ENCODE measurements around the gene MOXD1.
A peak's percentile ranks its signal among the peaks of the same experiment; 100 is the strongest.

MOXD1 gene

DNA sequence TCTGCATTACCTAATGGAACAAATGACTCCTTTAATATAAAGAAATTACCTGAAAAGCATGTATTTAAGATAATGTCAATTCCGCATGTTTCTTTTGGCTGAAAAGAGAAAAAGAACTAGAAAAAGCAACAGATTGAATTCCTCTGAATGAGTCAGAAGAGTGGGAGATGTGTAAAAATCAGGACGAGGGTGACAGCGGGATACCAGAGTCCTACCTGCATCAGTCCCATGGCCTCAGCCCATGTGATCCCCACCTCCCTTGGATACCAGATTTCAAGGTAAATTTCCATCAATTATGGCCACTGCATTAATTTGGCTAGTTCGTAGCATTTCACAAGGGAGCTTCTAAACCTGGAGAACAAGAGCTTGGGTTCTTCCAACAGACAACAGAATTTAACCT lies 10.0 kb upstream of the MOXD1 start:
- H3K9me3 Mint-ChIP-seq, result peaks cover 1% of the 10 kb centered on the region
- H3K27ac Mint-ChIP-seq, result no peak overlapping the region
- H3K27me3 Mint-ChIP-seq, result peaks cover 11% of the 10 kb centered on the region
- H3K36me3 Mint-ChIP-seq, result peaks cover 2% of the 10 kb centered on the region
- H3K4me3 Mint-ChIP-seq, result no peak overlapping the region
- peaks cover 5% of the 10 kb centered on the region for H3K4me1 Mint-ChIP-seq
- DNase-seq (ENCODE audit: low spot score in 2 of 2), result no peak
- ATAC-seq (ENCODE audit: low read depth), result no peak

GRCh38 chr6:132410830-132411229 lies 9.6 kb upstream of the MOXD1 start:
- Mint-ChIP-seq H3K4me3 (no peak overlapping the region), H3K27ac (no peak overlapping the region), H3K36me3 (no peaks in the 10 kb centered on the region), H3K4me1 (peaks cover 5% of the 10 kb centered on the region), H3K9me3 (no peaks in the 10 kb centered on the region), H3K27me3 (peaks cover 11% of the 10 kb centered on the region)
- DNase-seq (ENCODE audit: low spot score in 2 of 2) (no peak), ATAC-seq (ENCODE audit: low read depth) (peak; percentile 27)

- H3K36me3 Mint-ChIP-seq, result no peaks in the 10 kb centered on the region
- H3K4me1 Mint-ChIP-seq, result peaks cover 9% of the 10 kb centered on the region
- DNase-seq (ENCODE audit: low spot score in 2 of 2), result no peak
- H3K27ac Mint-ChIP-seq, result no peak overlapping the region
- peaks cover 15% of the 10 kb centered on the region for H3K27me3 Mint-ChIP-seq
- no peak overlapping the region for H3K4me3 Mint-ChIP-seq
- no peak for ATAC-seq (ENCODE audit: low read depth)
- H3K9me3 Mint-ChIP-seq, result no peaks in the 10 kb centered on the region
Measured at GRCh38 chr6:132405143-132405915, 4.1 kb upstream of the MOXD1 start.

- peaks cover 15% of the 10 kb centered on the region for H3K27me3 Mint-ChIP-seq
- H3K27ac Mint-ChIP-seq, result no peak overlapping the region
- peaks cover 9% of the 10 kb centered on the region for H3K4me1 Mint-ChIP-seq
Measured at GRCh38 chr6:132404736-132405135, 3.5 kb upstream of the MOXD1 start.

DNA sequence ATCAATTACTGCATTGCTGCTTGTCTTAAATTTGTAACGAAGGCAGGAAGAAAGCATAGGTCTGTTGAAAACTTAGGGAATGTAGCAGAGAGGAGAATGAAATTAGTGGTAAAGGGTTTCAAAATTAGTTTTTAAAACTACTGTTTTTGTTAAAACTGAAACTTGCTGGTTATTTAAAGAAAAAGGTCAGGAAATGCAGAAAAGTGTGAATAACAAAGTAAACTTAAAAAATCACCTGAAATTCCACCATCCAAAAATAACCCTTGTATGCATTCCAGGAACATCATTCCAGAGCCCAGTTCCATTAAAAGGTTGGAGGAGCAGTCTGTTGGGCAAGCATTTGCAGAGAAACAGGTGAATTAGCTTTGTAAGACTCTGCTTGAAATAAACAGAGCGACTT lies 3.1 kb upstream of the MOXD1 start:
- Mint-ChIP-seq H3K9me3 (no peaks in the 10 kb centered on the region), H3K4me3 (no peak overlapping the region), H3K27ac (no peak overlapping the region), H3K36me3 (no peaks in the 10 kb centered on the region), H3K4me1 (peaks cover 9% of the 10 kb centered on the region), H3K27me3 (peaks cover 15% of the 10 kb centered on the region)
- ATAC-seq (ENCODE audit: low read depth) (no peak), DNase-seq (ENCODE audit: low spot score in 2 of 2) (no peak)

More at GRCh38 chr6:132404736-132405135, 3.5 kb upstream of the MOXD1 start:
- Mint-ChIP-seq H3K36me3 (no peaks in the 10 kb centered on the region), H3K4me3 (no peak overlapping the region), H3K9me3 (no peaks in the 10 kb centered on the region)
- no peak for ATAC-seq (ENCODE audit: low read depth)
- no peak for DNase-seq (ENCODE audit: low spot score in 2 of 2)

GRCh38 chr6:132401618-132402285 lies 477 bp upstream of the MOXD1 start:
- H3K27ac Mint-ChIP-seq, result no peak overlapping the region
- peak overlapping the region; percentile 70 for H3K4me3 Mint-ChIP-seq
- no peaks in the 10 kb centered on the region for H3K9me3 Mint-ChIP-seq
- peaks cover 9% of the 10 kb centered on the region for H3K4me1 Mint-ChIP-seq
- peaks cover 17% of the 10 kb centered on the region for H3K27me3 Mint-ChIP-seq
- ATAC-seq (ENCODE audit: low read depth) (no peak), DNase-seq (ENCODE audit: low spot score in 2 of 2) (no peak)
- H3K36me3 Mint-ChIP-seq, result no peaks in the 10 kb centered on the region

DNA sequence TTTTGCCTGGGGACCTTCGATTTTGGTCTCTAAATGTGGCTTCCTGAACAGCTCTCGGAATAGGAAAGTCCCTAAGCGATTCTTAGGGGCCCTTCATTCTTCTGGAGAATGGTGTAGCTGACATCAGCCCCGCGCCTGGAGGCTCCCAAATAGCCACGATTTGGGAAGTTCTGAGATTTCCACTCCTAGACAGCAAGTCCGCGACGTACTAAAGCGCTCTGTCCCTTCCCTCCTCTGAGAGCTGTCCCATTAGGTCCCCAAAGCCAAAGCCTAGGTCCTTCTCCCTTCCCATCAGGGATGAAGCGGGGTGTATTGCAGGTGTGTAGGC lies 756 bp downstream of the MOXD1 start:
- Mint-ChIP-seq H3K27me3 (peaks cover 17% of the 10 kb centered on the region), H3K4me3 (peak overlapping the region; percentile 90), H3K27ac (no peak overlapping the region), H3K4me1 (peaks cover 9% of the 10 kb centered on the region), H3K9me3 (peaks cover 6% of the 10 kb centered on the region), H3K36me3 (no peaks in the 10 kb centered on the region)
- DNase-seq (ENCODE audit: low spot score in 2 of 2), result no peak
- ATAC-seq (ENCODE audit: low read depth), result peak; percentile 9

DNA sequence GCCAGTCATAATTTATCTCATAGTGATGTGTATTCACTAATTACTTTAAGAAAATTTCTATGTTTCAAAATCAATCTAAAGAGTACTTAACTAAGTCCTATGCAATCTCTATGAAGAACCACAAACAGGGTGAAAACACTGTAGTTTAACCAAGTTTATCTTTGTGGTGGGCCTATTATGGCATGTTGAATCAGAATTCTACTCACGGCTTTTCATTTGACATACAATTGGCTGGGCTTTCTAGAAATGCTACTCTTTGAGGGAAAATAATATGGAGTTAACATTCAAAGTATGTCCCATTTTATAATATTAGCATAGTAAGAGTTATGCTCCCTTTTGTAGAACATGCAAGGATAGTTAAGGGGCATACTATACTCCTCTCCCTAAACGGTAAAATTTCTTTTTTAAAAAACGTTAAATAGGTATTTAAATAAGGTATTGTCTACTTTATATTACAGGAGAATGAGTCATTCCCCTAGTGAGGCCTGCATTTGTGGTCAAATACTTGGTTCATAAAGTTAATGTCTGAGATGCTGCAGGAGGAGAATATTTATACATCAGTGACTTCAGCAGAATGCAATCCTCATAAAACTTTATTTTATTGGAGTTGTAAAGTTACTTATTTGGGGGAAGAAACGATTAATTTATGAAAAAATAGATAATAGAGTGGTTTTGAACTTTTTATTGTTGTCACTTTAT lies 1.8 kb downstream of the MOXD1 start:
- H3K27ac Mint-ChIP-seq, result no peak overlapping the region
- H3K4me3 Mint-ChIP-seq, result no peak overlapping the region
- ATAC-seq (ENCODE audit: low read depth), result no peak
- no peak for DNase-seq (ENCODE audit: low spot score in 2 of 2)
- peaks cover 2% of the 10 kb centered on the region for H3K36me3 Mint-ChIP-seq
- H3K27me3 Mint-ChIP-seq, result peaks cover 17% of the 10 kb centered on the region
- peaks cover 9% of the 10 kb centered on the region for H3K4me1 Mint-ChIP-seq
- peaks cover 10% of the 10 kb centered on the region for H3K9me3 Mint-ChIP-seq

DNA sequence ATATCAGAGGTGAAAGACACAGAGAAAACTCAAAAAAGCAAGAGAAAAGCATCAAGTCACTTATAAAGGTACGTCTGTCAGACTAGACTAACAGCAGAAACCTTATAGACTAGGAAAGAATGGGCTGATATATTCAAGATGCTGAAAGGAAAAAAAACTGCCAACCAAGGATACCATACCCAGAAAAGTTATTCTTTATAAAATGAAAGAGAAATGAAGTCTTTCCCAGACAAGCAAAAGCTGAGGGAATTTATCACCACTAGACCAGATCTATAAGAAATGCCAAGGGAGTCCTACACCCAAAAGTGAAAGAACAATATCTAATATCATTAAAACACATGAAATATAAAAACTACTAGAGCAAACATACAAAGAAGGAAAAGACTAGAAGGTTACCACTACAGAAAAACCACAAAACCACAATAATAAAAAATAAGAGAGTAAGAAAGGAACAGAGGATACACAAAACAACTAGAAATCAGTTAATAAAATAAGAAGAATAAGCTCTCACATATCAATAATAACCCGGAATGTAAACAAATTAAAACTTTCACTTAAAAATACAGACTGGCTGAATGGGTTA lies 6.2 kb downstream of the MOXD1 start:
- Mint-ChIP-seq H3K27ac (no peak overlapping the region), H3K36me3 (peaks cover 2% of the 10 kb centered on the region), H3K9me3 (peaks cover 12% of the 10 kb centered on the region), H3K4me1 (peaks cover 10% of the 10 kb centered on the region), H3K27me3 (peaks cover 2% of the 10 kb centered on the region), H3K4me3 (no peak overlapping the region)
- ATAC-seq (ENCODE audit: low read depth) (no peak), DNase-seq (ENCODE audit: low spot score in 2 of 2) (no peak)

DNA sequence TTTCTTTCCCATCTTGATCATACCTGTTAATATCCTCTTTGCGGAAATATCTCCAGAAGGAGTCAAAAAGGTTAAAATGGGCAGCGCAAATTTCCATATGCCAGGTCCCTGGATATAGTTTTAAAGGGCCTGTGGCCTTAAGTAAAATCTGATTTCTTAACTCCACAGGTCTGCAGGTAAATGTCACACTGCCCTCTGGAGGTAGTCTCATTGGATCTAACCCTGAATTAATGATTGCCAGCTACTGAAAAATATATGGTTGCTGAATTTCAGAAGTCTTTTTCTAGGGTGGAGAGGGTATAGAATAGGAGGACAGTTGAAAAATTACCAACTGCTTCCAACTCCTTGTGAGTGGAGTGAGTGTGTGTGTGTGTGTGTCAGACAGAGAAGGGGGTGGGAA lies 8.5 kb downstream of the MOXD1 start:
- DNase-seq (ENCODE audit: low spot score in 2 of 2) (peak in 1 of 2 donors; percentile 41), ATAC-seq (ENCODE audit: low read depth) (peak; percentile 68)
- Mint-ChIP-seq H3K27me3 (no peaks in the 10 kb centered on the region), H3K4me1 (peaks cover 11% of the 10 kb centered on the region), H3K4me3 (no peak overlapping the region), H3K36me3 (peaks cover 2% of the 10 kb centered on the region), H3K9me3 (peaks cover 12% of the 10 kb centered on the region), H3K27ac (peak overlapping the region; percentile 20)

- peaks cover 2% of the 10 kb centered on the region for H3K36me3 Mint-ChIP-seq
- no peaks in the 10 kb centered on the region for H3K27me3 Mint-ChIP-seq
- peaks cover 12% of the 10 kb centered on the region for H3K9me3 Mint-ChIP-seq
- H3K4me1 Mint-ChIP-seq, result peaks cover 11% of the 10 kb centered on the region
- no peak overlapping the region for H3K4me3 Mint-ChIP-seq
- no peak for DNase-seq (ENCODE audit: low spot score in 2 of 2)
- H3K27ac Mint-ChIP-seq, result no peak overlapping the region
- ATAC-seq (ENCODE audit: low read depth), result no peak
Measured at GRCh38 chr6:132392270-132392646, 9.0 kb downstream of the MOXD1 start.

DNA sequence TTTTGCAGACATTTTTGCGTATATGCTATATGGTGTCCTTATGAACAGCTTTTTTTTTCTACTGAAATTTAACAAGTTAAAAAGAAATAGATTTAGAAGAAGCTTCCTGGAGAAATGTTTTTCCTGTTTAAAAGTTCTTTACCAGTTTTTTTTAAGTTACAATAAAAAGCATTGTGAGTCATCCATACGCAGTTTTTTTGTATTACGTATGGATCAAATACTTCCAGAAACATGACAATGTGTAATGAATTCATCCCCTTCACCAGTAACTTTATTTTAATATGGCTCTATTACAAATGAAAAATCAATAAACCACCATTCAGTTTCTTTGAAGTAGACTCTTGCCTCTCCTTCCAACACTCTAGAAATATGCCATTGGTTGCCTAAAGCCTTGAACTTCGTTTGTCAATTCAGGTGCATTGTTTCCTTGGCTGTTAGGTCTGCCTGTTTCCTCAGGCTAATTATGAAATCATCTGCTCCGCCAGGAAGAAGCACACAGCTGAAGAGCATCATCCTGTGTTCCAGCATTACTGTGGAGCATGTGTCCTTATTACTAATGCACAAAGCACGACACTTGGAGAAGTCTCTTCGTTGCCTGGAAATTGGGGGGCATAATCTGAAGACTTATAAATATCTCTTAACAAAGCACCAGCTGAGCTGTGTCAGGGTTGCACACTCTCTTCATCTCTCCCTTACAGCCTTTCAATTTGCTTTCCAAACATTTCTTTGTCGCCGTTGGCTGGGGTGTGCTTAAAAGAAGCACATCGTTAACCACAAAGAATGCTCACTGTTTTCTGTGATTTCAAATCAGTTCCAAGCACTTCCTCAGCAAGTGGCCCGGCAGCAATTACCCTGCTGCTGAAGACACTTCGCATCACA lies 9.6 kb downstream of the MOXD1 start:
- no peak for DNase-seq (ENCODE audit: low spot score in 2 of 2)
- H3K4me3 Mint-ChIP-seq, result no peak overlapping the region
- H3K9me3 Mint-ChIP-seq, result peaks cover 14% of the 10 kb centered on the region
- H3K27me3 Mint-ChIP-seq, result no peaks in the 10 kb centered on the region
- H3K36me3 Mint-ChIP-seq, result peaks cover 2% of the 10 kb centered on the region
- H3K4me1 Mint-ChIP-seq, result peaks cover 11% of the 10 kb centered on the region
- no peak overlapping the region for H3K27ac Mint-ChIP-seq
- no peak for ATAC-seq (ENCODE audit: low read depth)

GRCh38 chr6:132390451-132390850 lies 10.8 kb downstream of the MOXD1 start:
- no peak overlapping the region for H3K4me3 Mint-ChIP-seq
- ATAC-seq (ENCODE audit: low read depth) (no peak), DNase-seq (ENCODE audit: low spot score in 2 of 2) (no peak)
- no peaks in the 10 kb centered on the region for H3K27me3 Mint-ChIP-seq
- H3K27ac Mint-ChIP-seq, result no peak overlapping the region
- peaks cover 2% of the 10 kb centered on the region for H3K36me3 Mint-ChIP-seq
- peaks cover 8% of the 10 kb centered on the region for H3K9me3 Mint-ChIP-seq
- peaks cover 11% of the 10 kb centered on the region for H3K4me1 Mint-ChIP-seq

Measured in memory B cell (primary cell).